NAMALWA (cell line): ENCODE measurements around the gene EFNB3.
A peak's percentile ranks its signal among the peaks of the same experiment; 100 is the strongest.

Source experiments
- DNase-seq: peaks from one replicate; pipeline ENCODE4 v3.0.0-alpha.2; 2015; ENCODE audit warnings: low spot score

EFNB3 gene

DNA sequence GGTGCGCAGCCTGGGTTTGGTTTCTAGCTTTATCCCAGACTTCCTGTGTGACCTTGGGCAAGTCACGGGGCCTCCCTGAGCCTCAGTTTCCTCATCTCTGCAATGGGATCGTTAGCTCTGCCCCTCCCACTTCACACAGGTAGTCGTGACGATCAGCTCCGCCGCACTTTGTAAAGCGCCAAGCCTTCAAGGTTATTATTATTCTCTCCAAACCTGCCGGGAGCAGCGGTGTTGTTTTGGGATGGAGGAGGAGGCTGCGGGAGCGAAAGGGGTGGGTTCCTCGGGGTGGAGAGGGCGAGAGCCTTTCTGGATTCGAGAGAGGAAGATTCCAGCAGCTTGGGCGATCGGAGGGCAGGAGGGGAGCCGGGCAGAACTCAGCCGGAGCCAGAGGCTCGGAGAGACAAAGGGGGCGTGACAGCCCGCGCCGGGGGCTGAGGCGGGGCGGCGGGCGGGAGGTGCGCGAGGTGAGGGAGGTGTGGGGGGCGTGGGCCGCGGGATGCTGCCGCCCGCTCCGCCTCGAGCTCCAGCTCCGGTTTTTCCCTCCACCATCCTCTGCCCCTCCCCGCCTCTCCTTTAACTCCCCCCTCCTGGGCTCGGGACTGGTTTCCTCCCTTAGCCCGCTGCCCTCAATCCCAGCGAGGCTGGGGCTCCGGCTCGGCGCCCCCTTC, at the start of gene EFNB3:
Gene EFNB3, plus strand, starts transcription at position 602 of the 668 bp plus-strand sequence. CDS start 397 bp downstream, outside the sequence.
- no peak for DNase-seq

- no peak for DNase-seq
These were observed 49.5 kb upstream of the EFNB3 start for GRCh38 chr17:7655541-7655840.

- no peak for DNase-seq
These were observed 47.9 kb upstream of the EFNB3 start for GRCh38 chr17:7656958-7657609.

- no peak for DNase-seq
These were observed 37.2 kb upstream of the EFNB3 start for GRCh38 chr17:7667656-7668406.

DNA sequence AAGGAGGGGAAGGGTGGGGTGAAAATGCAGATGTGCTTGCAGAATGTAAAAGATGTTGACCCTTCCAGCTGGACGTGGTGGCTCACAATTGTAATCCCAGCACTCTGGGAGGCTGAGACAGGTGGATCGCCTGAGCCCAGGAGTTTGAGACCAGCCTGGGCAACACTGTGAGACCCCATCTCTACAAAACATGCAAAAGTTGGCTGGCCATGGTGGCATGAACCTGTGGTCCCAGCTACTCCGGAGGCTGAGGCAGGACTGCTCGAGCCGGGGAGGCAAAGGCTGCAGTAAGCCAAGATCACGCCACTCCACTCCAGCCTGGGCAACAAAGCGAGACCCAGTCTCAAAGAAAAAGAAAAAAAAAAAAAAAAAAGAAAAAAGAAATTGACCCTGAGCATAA, 36.5 kb upstream of the EFNB3 start:
- DNase-seq: no peak

DNA sequence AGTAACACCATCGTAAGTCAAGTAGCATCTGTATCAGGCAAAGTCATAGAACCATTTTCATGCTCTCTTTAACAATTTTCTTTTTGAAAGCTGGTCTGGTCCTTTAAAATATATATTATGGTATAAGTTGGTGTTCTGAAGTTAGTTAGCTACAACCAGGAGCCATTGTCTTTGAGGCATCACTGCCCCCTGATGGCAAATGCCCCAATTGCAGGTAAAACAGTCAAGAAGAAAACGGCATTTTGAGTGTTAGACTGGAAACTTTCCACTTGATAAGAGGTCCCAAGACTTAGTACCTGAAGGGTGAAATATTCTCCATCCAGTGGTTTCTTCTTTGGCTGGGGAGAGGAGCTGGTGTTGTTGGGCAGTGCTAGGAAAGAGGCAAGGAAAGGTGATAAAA, 31.8 kb upstream of the EFNB3 start:
- DNase-seq: peak; percentile 54

DNA sequence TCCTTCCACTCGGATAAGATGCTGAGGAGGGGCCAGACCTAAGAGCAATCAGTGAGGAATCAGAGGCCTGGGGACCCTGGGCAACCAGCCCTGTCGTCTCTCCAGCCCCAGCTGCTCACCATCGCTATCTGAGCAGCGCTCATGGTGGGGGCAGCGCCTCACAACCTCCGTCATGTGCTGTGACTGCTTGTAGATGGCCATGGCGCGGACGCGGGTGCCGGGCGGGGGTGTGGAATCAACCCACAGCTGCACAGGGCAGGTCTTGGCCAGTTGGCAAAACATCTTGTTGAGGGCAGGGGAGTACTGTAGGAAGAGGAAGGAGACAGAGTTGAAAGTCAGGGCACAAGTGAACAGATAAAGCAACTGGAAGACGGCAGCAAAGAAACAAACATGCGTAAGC, 30.1 kb upstream of the EFNB3 start:
- DNase-seq: no peak

DNA sequence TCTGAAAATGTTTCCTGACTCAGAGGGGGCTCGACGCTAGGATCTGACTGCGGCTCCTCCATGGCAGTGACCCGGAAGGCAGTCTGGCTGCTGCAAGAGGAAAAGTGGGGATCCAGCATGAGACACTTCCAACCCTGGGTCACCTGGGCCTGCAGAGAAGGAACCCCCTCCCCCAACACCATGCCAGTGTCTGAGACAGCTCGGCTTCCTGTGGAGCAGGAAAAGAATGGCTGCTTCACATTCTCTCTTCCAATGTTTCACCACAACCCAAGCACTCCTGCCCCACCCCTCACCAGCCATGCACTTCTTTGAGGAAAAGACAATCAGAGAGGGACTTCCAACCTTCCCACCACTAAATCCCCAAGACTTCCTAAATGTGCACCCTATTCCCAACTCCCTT, 28.5 kb upstream of the EFNB3 start:
- DNase-seq: no peak

- no peak for DNase-seq
These were observed 27.5 kb upstream of the EFNB3 start for GRCh38 chr17:7677388-7678067.

DNA sequence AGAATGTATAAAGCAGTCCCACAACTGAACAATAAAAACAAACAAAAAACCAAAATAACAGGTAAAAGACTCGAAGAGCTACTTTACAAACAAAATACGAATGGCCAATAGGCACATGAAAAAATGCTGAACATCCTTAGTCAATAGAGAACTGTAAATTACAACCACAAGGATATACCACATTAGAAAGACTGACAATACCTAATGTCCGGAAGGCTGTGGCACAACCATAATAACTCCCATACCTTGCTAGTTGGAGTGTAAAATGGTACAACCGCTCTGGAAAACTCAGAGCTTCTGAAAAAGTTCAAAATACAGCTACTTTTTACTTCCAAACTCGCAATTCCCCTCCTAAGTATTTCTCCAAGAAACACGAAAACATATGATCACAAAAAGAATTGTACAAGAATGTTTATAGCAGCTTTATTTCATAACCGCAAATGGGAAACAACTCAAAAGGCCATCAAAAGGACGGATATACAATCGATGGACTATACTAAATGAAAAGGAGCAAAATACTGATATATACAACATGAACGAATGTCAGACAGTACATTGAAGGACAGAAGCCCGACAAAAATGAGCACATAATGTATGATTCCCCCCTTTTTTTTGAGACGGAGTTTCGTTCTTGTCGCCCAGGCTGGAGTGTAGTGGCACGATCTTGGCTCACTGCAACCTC, 20.0 kb upstream of the EFNB3 start:
- DNase-seq: no peak

GRCh38 chr17:7685533-7686221, 19.3 kb upstream of the EFNB3 start:
- peak; percentile 84 for DNase-seq

- peak; percentile 86 for DNase-seq
These were observed 18.6 kb upstream of the EFNB3 start for GRCh38 chr17:7686222-7687071.

GRCh38 chr17:7687072-7687907, 17.7 kb upstream of the EFNB3 start, which contains the start of gene TP53:
Gene TP53 (minus strand): TSS chr17:7687490. CDS start chr17:7676594, 10,896 bp downstream.
- DNase-seq: peak; percentile 92

GRCh38 chr17:7687908-7688807, 16.8 kb upstream of the EFNB3 start, which contains the start of gene WRAP53:
Gene WRAP53 (plus strand): TSS chr17:7688477. CDS start chr17:7688649, 172 bp downstream.
- DNase-seq: peak; percentile 93

DNA sequence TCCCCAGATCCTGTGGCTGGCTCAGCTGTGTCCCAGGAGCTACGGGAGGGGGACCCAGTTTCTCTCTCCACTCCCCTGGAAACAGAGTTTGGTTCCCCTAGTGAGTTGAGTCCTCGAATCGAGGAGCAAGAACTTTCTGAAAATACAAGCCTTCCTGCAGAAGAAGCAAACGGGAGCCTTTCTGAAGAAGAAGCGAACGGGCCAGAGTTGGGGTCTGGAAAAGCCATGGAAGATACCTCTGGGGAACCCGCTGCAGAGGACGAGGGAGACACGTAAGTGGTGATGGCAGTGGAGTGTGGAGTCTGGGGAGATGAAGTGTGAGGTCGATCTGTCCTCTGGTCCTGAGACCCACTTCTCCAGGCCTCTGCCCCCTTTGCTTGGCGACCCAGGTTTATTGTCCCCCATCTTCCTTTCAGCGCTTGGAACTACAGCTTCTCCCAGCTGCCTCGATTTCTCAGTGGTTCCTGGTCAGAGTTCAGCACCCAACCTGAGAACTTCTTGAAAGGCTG, 16.1 kb upstream of the EFNB3 start:
- no peak for DNase-seq

GRCh38 chr17:7695586-7695985, 9.4 kb upstream of the EFNB3 start:
- DNase-seq: no peak

GRCh38 chr17:7697828-7698588, 7.0 kb upstream of the EFNB3 start:
- no peak for DNase-seq
